NCI-H1694 treated with DMSO at 0.1 percent for 48 hours (cell line): ENCODE data around the gene ACOT7.
A peak's percentile ranks its signal among the peaks of the same experiment; 100 is the strongest.

ENCODE experiments used
- DNase-seq: peaks from one replicate; lab custom pipeline; 2025; lab: John Stamatoyannopoulos, UW

ACOT7 gene

DNA sequence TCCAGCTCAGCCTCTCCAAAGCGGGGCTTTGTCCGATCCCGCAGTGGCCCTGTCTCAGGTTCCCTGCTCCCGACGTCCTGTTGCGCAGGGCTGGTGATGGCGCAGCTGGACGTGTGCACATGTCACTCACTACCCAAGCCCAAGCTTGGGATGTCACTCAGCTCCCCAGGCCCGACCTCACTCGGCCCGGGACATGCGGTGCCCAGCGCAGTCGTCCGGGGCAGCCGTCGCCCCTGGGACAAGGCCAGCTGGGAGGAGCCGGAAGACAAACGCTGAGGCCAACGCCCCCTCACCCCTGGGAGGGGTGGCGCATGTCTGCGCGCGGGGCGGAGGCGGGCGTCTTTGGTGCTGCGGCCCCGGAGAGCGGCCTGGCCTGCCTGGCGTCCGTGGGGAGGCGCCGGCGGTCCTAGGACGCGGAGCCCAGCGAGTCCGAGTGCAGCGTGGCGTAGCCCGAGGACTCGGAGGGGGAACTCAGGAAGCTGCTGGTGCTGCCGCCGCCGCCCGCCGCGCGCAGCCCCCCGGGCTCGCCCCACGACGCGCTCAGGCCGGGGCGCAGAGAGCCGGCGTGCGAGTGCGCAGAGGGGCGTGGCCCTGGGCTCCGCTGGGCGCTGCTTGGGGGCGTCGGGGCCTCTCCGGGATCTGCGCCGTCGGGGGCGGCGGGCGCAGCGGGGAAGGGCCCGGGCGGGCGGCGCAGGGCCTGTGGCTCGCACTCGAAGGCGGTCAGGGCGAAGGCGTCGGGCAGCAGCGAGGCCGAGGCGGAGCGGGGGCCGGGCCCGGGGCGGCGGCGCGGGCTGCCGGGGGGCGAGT lies 144.4 kb downstream of the ACOT7 start:
- no peak for DNase-seq

DNA sequence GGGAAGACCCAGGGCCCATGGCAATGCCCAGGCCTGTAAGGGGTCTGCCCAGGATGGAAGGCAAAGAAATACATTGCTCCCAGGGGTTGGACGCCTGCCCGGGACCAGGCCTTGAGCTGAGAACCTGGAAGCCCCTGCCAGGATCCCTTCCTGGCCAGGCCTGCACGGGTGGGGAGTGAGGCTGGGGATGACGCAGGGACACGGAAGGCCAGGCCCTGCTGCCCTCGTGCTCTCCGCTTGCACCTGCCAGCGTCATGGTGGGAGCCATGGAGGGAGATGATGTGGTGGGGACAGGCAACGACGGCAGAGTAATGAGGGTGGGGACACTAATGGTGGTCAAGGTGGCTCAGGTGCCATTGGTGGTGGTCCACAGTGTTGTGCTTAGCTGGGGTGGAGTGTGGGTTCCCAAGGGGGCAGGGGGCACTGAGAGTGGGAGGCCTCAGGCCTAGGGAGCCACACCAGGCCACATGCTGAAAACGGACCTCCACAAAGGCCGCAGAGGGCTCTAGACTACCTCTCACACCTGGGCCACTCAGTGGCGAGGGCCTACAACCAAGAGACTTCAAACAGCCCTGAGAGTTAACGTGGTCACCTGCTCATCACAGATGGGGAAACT lies 145.3 kb downstream of the ACOT7 start:
- no peak for DNase-seq

GRCh38 chr1:6247651-6248050 lies 145.9 kb downstream of the ACOT7 start:
- DNase-seq = no peak

DNA sequence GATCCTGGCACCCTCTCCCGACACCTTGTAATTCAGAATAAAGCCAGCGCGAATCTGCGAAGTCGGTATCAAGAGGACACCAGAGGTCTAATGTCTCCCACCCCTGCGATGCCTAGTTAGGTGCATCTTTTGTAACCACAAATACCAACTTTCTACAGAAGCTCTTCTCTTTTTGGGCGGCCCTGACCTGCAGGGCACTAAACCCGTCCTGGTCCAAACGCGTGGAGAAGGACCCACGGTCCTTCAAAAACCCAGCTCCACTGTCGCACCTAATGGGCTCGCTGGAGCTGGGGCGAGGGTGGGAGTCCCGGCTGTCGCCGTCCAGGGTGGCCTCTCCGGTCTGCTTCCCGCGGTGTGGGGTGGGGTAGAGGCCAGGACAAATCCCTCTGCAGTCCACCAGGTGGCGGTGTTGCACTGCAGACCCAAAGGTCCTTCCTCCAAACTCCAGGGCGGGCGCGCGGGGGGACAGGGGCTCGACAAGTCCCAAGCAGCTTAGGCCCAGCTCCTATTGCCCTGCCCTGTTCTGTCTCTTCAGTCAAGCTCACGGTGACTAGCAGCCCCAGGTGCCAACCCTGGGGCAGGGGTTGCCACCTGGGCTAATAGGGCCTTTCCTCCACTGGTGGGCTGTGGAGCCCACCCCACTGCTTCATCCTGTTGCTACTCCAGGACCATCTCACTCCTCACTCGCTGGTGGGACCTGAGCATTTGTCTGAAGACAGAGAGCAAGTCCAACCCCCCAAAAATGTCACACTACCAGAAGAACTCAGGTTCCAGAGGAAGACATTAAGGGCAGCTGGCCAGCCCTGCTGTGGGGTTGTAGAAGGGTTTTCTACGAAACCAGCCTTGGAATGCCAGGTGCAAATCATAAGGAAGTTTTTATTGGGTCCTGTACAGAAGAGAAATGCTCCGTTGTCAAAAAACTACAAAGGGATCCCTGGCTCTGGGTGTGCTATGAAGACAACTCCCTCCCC lies 146.8 kb downstream of the ACOT7 start:
- DNase-seq = peak; percentile 76

- peak; percentile 87 for DNase-seq
Observed at GRCh38 chr1:6245869-6246496, 147.6 kb downstream of the ACOT7 start.

- peak; percentile 50 for DNase-seq
Observed at GRCh38 chr1:6245086-6245868, 148.3 kb downstream of the ACOT7 start.

GRCh38 chr1:6244401-6245049 lies 149.0 kb downstream of the ACOT7 start:
- DNase-seq = no peak

GRCh38 chr1:6243993-6244392 lies 149.6 kb downstream of the ACOT7 start, which contains the start of gene HES3:
HES3 (plus strand) TSS chr1:6244179; CDS start chr1:6244366, 187 bp downstream.
- DNase-seq = no peak

DNA sequence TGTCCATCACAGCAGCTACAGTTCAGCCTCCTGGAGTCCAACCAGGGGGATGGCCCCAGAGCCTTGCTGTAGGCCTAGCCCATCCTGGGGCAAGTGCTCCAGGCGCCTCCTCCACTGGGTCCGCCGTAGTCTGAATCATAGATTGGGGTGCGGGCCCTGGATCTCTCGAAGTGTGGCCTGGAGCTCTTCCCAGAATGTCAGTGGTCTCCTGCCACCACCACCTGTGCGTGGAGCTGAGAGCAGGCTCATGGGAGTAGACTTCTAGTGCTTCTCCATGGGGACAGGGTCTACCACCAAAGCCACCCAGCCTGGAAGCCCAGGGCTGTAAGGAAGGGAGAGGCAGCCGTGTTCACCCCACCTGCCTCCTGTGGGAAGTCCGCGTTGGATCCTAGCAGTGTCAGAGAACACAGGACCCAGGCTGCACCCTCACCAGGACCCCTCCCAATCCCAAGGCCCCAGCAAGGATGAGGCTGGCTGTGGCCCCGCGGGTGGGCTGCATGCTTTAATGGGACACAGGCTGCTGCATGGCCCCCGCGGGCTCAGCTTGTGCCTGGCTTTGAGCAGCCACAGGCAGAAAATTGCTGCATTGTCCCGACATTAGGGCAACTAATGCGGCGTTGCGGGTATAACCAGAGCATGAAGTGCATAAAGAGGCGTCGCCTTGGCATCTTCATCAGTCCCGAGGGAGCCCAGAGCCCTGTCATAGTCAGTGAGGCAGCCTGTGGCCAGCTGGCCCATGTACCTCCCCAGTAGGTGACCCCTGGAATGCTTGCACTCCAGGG lies 150.3 kb downstream of the ACOT7 start:
- no peak for DNase-seq

- DNase-seq = no peak
Observed at GRCh38 chr1:6241887-6242740, 151.5 kb downstream of the ACOT7 start.

- no peak for DNase-seq
Observed at GRCh38 chr1:6241107-6241886, 152.3 kb downstream of the ACOT7 start.

DNA sequence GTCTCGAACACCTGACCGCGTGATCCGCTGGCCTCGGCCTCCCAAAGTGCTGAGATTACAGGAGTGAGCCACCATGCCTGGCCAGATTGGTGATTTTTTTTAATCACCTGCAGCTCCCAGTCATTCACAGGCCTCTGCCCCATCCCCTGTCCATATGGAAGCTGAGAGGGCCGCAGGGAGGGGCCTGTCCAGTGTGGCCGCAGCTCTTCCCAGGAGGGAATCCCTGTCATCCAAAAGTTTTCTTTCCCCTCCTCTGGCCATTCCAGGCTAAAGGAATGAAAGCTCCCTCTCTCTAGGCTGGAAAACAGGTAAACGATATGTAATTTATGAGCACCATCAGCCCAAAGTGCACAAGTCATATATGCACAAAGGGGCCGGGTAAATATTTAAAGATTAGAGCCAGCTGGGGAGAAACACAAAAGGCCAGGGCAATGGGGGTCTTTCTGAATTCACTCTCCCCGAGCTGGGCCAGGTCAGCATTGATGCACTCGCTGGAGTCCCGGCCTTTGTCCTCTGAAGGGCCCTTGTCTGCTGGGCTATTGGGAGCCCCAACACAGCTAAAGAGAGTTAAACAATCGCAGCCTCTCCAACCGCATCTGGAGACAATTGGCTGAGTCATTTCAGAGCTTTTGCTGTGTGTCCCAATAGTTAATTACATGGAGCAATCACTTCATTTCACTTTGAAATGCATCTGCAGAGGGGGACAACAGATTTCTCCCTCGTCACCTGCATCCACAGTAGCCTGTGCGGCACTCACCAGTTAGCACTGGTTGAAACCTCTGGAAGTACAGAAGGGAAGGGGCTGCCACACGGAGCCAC lies 153.4 kb downstream of the ACOT7 start:
- no peak for DNase-seq

DNA sequence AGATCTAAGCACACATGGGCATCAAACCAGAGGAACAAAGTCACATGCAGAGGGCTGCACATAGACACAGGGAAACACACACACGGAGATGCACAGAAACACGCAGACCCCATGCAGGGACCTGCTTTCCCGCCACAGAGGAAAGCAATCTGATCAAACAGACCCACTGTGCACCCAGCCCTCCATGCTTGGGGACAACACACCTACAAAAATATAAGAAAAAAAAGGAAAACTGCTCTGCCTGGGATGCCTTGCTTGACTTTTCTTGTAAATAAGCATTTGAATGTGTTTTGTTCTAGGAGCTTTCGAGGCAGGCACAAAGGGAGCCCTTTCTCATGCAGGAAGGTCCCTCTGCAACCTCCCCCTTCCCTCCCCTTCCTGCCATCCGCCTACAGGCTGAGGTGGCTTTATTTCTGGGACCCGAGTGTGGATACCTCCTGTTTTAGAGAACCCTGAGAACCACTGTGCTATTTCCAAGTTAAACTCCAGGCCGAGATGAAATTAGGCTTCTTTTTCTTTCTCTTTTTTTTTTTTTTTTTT lies 154.3 kb downstream of the ACOT7 start:
- DNase-seq = no peak

DNA sequence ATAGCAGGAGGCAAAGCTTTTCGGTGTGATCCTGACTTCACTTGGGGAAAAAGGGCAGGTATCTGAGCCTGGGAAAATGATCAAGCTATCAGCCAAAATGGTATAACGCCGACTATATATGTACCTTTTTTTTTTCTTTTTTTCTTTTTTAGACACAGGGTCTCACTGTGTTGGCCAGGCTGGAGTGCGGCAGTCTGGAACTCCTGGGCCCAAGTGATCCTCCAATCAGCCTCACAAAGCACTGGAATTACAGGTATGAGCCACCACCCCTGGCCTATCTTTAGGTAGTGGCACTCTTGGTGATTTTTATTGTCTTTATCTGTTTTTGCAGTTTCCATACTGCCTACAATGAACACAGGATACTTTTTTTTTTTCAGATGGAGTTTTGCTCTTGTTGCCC lies 156.5 kb downstream of the ACOT7 start:
- no peak for DNase-seq

- no peak for DNase-seq
Observed at GRCh38 chr1:6235296-6235677, 158.3 kb downstream of the ACOT7 start.

DNA sequence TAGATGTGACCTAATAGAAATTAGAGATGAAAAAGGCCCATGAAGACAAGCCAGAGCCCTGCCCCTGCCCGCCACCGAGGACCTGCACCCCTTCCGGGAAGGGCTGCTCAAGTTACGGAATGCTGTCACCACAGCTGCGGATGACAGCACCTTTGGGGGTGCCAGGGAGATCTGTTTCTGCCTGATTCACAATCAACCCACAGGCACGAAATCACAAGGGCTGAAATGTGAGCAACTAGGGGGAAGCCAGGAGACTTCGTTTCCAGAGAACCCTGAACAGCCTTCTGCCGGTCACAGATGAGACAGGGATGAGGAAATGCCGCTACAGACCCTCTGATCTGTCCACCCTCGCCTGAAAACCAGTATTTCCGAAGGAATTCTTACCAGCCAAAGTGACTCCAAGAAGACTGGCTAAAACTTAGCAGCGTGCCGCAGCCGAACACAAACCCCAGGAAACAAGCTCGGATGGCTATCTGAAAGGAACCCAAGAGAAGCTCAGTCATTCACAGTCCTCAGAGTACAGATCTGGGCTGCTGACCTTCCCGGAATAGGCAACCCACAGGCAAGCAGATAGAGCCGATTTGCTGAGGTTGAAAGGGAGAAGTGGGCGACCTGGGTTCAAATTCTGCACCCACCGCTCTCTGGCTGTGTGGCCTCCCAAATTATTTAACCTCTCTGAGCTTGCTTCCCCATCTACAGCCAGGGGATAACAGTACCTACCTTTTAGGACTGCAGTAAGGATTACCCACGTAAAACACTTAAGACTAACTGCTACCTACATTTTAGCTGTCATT lies 158.9 kb downstream of the ACOT7 start:
- DNase-seq = no peak
